Stomach (tissue), 4 donors: Measurements from ENCODE around the gene DMKN.

Experiments used
- CTCF ChIP-seq, 7 experiments: fragments of 450-650 bp in 4 of 7; fragments of 200-600 bp in 3 of 7; sonication (generic) in 3 of 7; IDR thresholded peaks; one replicate each; pipeline ENCODE4 v1.5.1; 2016 to 2019; ENCODE audit warnings: antibody characterized with exemption in 7 of 7, control low read depth in 2 of 7, mild to moderate bottlenecking in 1 of 7
- POLR2AphosphoS5 ChIP-seq, 3 donors: sonication (generic); formaldehyde crosslinking; IDR thresholded peaks; one replicate each; pipeline ENCODE4 v1.6.1; 2016; ENCODE audit warnings: antibody characterized with exemption in 3 of 3

- TF ChIP-seq CTCF (IDR thresholded peaks at IDR 0.05): no peak
- TF ChIP-seq POLR2AphosphoS5 (IDR thresholded peaks at IDR 0.05): no peak
Observed at GRCh38 chr19:35525873-35526272, 12.4 kb upstream of the DMKN start.
